AG09319 (cell line): ENCODE measurements around the gene CLCA4.

Source experiments
- DNase-seq: peaks from one replicate; pipeline ENCODE4 v3.0.0-alpha.2; 2010; ENCODE audit warnings: low read depth; ENCODE audit errors: extremely low read depth
- TF ChIP-seq, protein P1 (sequence below): IDR thresholded peaks from 2 replicates; pipeline ENCODE4 v1.5.1; 2011; ENCODE audit warnings: low read depth, mild to moderate bottlenecking, inconsistent platforms, low read length, moderate library complexity

Gene CLCA4

DNA sequence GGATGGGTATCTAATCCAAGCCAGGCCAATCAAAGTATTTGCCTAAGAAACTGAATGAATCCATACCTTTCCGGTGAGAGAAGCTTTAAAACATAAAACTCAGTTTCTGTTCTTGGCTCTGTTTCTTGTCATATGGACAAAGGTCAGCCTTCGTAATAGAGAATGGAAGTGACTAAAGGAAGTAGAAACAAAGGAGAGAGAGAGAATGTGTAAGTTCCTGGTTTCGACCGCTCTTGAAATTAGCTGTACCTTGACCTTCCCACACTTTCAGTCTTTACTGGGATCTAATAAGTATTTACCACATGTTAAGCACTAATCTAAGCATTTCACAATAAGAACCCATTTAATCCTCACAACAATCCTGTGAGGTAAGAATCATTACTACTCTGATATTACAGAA is 19.6 kb upstream of the CLCA4 start:
- DNase-seq: no peak
- TF ChIP-seq, protein P1, sequence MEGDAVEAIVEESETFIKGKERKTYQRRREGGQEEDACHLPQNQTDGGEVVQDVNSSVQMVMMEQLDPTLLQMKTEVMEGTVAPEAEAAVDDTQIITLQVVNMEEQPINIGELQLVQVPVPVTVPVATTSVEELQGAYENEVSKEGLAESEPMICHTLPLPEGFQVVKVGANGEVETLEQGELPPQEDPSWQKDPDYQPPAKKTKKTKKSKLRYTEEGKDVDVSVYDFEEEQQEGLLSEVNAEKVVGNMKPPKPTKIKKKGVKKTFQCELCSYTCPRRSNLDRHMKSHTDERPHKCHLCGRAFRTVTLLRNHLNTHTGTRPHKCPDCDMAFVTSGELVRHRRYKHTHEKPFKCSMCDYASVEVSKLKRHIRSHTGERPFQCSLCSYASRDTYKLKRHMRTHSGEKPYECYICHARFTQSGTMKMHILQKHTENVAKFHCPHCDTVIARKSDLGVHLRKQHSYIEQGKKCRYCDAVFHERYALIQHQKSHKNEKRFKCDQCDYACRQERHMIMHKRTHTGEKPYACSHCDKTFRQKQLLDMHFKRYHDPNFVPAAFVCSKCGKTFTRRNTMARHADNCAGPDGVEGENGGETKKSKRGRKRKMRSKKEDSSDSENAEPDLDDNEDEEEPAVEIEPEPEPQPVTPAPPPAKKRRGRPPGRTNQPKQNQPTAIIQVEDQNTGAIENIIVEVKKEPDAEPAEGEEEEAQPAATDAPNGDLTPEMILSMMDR: no peak

DNA sequence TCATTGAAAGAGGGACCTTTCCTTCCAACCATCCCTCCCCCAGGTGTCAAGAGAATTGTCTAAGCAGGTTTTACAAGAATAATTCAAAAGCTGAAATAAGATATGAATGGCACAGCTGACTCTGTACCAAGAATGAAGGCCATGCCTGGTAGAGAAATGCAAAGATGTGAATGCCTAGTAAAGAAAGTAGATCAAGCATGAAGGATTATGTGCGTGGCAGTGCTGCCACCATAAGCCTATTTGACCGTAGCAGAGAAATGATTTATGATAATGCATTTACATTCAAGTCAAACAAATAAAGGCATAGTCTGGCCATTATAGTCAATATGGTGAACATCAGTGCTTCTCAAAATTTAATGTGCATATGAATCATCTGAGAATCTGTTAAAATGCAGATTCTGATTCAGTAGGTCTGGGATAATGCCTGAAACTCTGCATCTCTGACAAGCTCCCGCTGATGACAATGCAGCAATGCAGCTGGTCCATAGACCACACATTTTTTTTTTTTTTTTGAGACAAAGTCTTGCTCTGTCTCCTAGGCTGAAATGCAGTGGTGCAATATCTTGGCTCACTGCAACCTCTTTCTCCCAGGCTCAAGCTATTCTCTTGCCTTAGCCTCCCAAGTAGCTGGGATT is 16.6 kb upstream of the CLCA4 start:
- TF ChIP-seq, protein P1: no peak
- DNase-seq: no peak

DNA sequence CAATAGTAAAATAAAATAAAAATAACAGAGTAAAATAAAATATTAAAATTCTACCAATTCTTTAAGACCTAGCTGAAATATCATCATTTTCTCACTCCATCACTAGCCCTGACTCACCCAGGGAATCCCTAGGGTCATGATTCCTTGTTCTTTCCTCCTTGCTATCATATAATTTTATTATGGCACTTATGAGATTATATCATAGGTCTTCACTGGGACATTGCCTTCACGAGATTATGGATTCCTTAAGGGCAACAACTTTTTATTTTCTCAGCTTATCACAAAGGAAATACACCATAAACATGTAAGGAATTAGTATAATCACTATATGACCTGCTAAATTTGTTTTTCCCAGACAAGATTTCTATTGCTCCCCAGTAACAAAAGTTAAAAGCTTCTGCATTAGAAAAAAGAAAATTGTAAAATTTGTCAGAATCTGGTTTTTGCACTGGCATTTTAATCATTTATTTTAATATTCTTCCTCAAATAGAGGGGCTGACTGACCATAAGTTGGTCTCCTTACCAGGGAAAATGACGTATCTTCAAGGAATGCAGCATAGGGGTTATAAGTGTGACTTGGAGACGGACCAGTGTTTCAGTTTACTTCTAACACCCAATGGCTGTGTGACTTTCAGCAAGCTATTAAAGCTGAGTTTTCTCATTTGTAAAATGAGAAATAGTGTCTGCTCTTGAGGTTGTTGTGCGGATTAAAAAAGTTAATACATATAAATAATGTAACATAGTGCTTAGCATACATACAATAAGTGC is 8.8 kb upstream of the CLCA4 start:
- TF ChIP-seq, protein P1: no peak
- no peak for DNase-seq

DNA sequence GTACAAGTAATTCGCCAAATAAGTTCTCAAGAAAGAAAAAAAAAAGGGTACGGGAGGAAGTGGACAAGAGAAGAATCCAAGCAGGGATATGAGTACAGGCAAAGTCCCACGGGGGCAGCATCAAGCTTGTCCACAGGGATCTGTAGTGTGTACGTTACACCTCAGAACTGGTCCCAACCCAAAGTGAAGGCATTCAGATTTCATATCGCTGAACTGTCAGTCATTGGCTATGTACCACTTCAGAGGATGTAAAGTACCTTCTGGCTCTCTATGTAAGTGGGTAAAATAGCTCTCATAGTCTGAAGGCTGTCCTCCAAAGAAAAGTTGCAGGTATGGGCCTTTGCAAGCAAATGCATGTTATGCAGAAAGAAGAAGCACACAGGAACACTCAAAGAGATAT is 8.1 kb upstream of the CLCA4 start:
- DNase-seq: no peak
- TF ChIP-seq, protein P1: no peak

DNA sequence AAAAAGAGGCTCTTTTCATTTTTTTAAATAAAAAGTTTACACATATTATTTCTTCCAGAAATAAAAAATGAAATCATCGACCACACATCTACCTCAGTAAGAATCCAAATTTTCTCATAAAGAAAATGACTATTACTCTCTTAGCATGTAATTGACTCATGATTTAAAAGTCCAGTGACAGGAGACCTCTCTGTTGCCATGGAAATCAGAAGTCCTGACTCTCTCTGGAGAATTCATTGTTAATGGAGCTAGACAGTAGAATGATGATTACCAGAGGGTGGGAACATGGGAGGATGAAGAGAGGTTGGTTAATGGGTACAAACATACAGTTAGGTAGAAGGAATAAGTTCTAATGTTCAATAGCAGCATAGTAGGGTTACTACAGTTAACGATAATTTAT is 5.0 kb upstream of the CLCA4 start:
- no peak for DNase-seq
- TF ChIP-seq, protein P1: no peak

DNA sequence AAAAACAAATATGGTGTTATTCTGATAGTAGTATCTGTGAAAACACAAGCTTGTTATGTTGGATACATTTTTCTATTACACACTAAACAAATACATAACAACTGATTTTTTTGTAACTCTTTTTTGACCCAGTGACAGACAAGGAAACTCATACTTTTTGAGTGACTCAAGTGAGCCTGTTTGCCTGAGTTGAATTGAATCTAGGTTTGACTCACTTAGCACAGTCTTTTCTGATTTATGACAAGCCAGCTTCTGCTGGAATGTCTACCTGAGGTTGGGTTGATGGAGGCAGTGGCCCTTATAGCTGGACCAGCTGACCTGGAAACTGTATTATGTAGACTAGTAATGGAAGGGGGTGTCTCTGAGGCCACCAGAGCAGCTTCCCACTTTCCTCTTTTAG is 4.2 kb upstream of the CLCA4 start:
- no peak for DNase-seq
- TF ChIP-seq, protein P1: no peak

DNA sequence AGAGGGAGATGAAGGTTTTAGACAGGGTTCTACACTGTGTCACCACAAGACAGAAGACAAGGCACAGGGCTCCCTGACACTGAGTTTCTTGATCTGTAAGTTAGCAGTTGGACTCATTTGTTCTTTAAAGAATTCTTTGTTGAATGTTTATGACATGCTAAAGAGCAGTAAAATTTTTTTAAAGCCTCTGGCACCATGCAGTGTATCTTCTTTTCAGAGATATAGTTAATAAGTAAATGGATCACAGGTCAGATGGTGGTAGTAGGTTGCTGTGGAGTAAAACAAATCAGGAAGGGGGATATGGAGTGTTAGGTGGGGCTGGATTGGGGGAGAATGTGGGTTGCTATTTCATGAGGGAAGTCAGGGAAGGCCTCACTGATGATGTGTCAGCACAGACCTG is 2.0 kb downstream of the CLCA4 start:
- no peak for DNase-seq
- TF ChIP-seq, protein P1: no peak
